Activated T-cell treated with anti-CD3 and anti-CD28 coated beads for 1 hour (primary cell): ENCODE data around the gene ROR2.

Experiments used
- DNase-seq: peaks from one replicate; pipeline ENCODE4 v3.0.0-alpha.2; 2020; ENCODE audit warnings: low read depth

Gene ROR2

GRCh38 chr9:91771864-91772263 lies 178.2 kb downstream of the ROR2 start:
- DNase-seq: no peak

GRCh38 chr9:91771027-91771426 lies 179.0 kb downstream of the ROR2 start:
- no peak for DNase-seq

GRCh38 chr9:91770229-91770628 lies 179.8 kb downstream of the ROR2 start:
- no peak for DNase-seq

GRCh38 chr9:91768977-91769916 lies 180.8 kb downstream of the ROR2 start:
- no peak for DNase-seq

GRCh38 chr9:91768507-91768906 lies 181.5 kb downstream of the ROR2 start:
- no peak for DNase-seq

GRCh38 chr9:91766315-91767069 lies 183.5 kb downstream of the ROR2 start:
- no peak for DNase-seq

GRCh38 chr9:91765296-91765695 lies 184.7 kb downstream of the ROR2 start:
- no peak for DNase-seq

GRCh38 chr9:91764661-91765060 lies 185.4 kb downstream of the ROR2 start:
- no peak for DNase-seq

GRCh38 chr9:91761362-91761761 lies 188.7 kb downstream of the ROR2 start:
- DNase-seq: no peak

GRCh38 chr9:91760906-91761305 lies 189.1 kb downstream of the ROR2 start:
- no peak for DNase-seq

- DNase-seq: no peak
Measured at GRCh38 chr9:91758491-91758981, 191.5 kb downstream of the ROR2 start.

GRCh38 chr9:91757782-91758181 lies 192.2 kb downstream of the ROR2 start:
- no peak for DNase-seq

GRCh38 chr9:91756510-91756780 lies 193.6 kb downstream of the ROR2 start:
- DNase-seq: no peak

GRCh38 chr9:91755761-91756509 lies 194.1 kb downstream of the ROR2 start:
- DNase-seq: no peak

GRCh38 chr9:91753711-91754110 lies 196.3 kb downstream of the ROR2 start:
- no peak for DNase-seq

GRCh38 chr9:91751922-91752321 lies 198.1 kb downstream of the ROR2 start:
- no peak for DNase-seq

- DNase-seq: no peak
Measured at GRCh38 chr9:91750343-91750742, 199.7 kb downstream of the ROR2 start.

GRCh38 chr9:91746904-91747303 lies 203.1 kb downstream of the ROR2 start:
- no peak for DNase-seq

- DNase-seq: no peak
Measured at GRCh38 chr9:91746357-91746756, 203.7 kb downstream of the ROR2 start.

GRCh38 chr9:91744114-91744513 lies 205.9 kb downstream of the ROR2 start:
- DNase-seq: no peak

- no peak for DNase-seq
Measured at GRCh38 chr9:91741522-91741921, 208.5 kb downstream of the ROR2 start.

GRCh38 chr9:91740701-91741100 lies 209.3 kb downstream of the ROR2 start:
- DNase-seq: no peak
